ENCODE measurements around the gene WNT2B.
A peak's percentile ranks its signal among the peaks of the same experiment; 100 is the strongest.

Gene WNT2B

DNA sequence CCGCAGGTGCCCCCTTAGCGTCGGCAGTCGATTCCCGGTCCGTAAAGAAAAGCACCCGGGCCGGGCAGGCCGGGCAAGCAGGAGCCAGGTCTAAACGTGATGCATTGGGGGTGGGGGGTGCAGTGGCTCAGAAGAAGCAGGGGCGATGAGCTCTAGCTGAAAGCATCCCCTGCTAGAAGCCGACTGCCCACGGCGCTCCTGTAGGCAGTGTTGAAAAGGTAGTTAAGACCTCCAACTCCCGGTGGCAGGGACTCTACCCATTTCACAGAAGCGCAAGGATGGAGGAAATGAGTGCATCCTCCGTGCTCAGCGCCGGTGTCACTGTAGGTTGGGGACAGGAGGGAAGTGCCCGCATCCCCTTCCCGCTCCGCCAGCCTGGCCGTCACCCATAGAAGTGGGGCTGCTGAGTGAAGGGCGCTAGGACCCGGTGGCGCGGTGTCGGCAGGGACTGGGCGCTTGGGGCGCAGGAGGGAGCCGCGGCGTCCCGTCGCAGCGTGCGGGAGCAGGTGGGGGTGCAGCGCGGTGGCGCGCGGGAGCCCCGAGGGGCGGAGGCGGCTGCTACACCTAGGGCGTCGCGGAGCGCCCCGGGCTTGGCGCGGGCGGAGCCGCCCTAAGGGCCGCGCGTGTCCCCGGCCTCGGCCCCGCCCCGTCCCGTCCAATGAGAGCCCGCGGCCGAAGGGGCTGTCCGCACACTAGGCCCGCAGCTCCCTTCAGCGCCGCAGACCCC is at the start of gene WNT2B (continued):
- TF ChIP-seq ZNF26 (tag by site-specific recombination; IDR thresholded peaks at IDR 0.05) (no peak), ZNF426 (tag by site-specific recombination; IDR thresholded peaks at IDR 0.05) (no peak), ZFP37 (tag by site-specific recombination; IDR thresholded peaks at IDR 0.05) (no peak), ZNF510 (tag by site-specific recombination; IDR thresholded peaks at IDR 0.05; ENCODE audit: insufficient replicate concordance) (no peak), TCF7L2 (IDR thresholded peaks at IDR 0.05; ENCODE audit: borderline replicate concordance, low read depth, low read length) (no peak), ZNF24 (tag by site-specific recombination; IDR thresholded peaks at IDR 0.05) (peak; percentile 82), ZNF138 (tag by site-specific recombination; IDR thresholded peaks at IDR 0.05; ENCODE audit: borderline replicate concordance) (no peak), ZNF830 (tag by site-specific recombination; IDR thresholded peaks at IDR 0.05; ENCODE audit: low read depth) (no peak), ZNF155 (tag by site-specific recombination; IDR thresholded peaks at IDR 0.05) (no peak), ZNF157 (tag by site-specific recombination; IDR thresholded peaks at IDR 0.05) (no peak), EGR2 (tag by site-specific recombination; IDR thresholded peaks at IDR 0.05; ENCODE audit: low read depth) (0 out of 2 replicates have a peak, but pooled peaks have one; percentile 15), ZNF571 (tag by site-specific recombination; IDR thresholded peaks at IDR 0.05) (no peak), ZNF777 (tag by site-specific recombination; IDR thresholded peaks at IDR 0.05; ENCODE audit: borderline replicate concordance) (no peak), ZNF610 (tag by site-specific recombination; IDR thresholded peaks at IDR 0.05; ENCODE audit: borderline replicate concordance) (no peak), ZNF354C (tag by site-specific recombination; IDR thresholded peaks at IDR 0.05; ENCODE audit: borderline replicate concordance, low read depth) (no peak), FEZF1 (tag by site-specific recombination; IDR thresholded peaks at IDR 0.05) (no peak), ZNF280C (tag by site-specific recombination; IDR thresholded peaks at IDR 0.05) (no peak), ZNF776 (tag by site-specific recombination; IDR thresholded peaks at IDR 0.05; ENCODE audit: borderline replicate concordance) (no peak), OSR2 (tag by site-specific recombination; IDR thresholded peaks at IDR 0.05) (0 out of 2 replicates have a peak, but pooled peaks have one; percentile 21), TRIM28 (IDR thresholded peaks at IDR 0.05; ENCODE audit: borderline replicate concordance, low read length) (peak; percentile 59; the same call in 1 of the 2 replicates), MEIS1 (CRISPR knock-in tag; IDR thresholded peaks at IDR 0.05; ENCODE audit: borderline replicate concordance) (no peak), ZSCAN5A (tag by site-specific recombination; IDR thresholded peaks at IDR 0.05) (no peak), YY2 (tag by site-specific recombination; IDR thresholded peaks at IDR 0.05) (no peak), ZNF664 (tag by site-specific recombination; IDR thresholded peaks at IDR 0.05) (no peak), ZNF239 (tag by site-specific recombination; IDR thresholded peaks at IDR 0.05) (no peak)
- TF ChIP-seq, protein P1, sequence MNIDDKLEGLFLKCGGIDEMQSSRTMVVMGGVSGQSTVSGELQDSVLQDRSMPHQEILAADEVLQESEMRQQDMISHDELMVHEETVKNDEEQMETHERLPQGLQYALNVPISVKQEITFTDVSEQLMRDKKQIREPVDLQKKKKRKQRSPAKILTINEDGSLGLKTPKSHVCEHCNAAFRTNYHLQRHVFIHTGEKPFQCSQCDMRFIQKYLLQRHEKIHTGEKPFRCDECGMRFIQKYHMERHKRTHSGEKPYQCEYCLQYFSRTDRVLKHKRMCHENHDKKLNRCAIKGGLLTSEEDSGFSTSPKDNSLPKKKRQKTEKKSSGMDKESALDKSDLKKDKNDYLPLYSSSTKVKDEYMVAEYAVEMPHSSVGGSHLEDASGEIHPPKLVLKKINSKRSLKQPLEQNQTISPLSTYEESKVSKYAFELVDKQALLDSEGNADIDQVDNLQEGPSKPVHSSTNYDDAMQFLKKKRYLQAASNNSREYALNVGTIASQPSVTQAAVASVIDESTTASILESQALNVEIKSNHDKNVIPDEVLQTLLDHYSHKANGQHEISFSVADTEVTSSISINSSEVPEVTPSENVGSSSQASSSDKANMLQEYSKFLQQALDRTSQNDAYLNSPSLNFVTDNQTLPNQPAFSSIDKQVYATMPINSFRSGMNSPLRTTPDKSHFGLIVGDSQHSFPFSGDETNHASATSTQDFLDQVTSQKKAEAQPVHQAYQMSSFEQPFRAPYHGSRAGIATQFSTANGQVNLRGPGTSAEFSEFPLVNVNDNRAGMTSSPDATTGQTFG (tag by site-specific recombination; IDR thresholded peaks at IDR 0.05; ENCODE audit: borderline replicate concordance): no peak
- TF ChIP-seq, protein P2, sequence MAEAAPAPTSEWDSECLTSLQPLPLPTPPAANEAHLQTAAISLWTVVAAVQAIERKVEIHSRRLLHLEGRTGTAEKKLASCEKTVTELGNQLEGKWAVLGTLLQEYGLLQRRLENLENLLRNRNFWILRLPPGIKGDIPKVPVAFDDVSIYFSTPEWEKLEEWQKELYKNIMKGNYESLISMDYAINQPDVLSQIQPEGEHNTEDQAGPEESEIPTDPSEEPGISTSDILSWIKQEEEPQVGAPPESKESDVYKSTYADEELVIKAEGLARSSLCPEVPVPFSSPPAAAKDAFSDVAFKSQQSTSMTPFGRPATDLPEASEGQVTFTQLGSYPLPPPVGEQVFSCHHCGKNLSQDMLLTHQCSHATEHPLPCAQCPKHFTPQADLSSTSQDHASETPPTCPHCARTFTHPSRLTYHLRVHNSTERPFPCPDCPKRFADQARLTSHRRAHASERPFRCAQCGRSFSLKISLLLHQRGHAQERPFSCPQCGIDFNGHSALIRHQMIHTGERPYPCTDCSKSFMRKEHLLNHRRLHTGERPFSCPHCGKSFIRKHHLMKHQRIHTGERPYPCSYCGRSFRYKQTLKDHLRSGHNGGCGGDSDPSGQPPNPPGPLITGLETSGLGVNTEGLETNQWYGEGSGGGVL (tag by site-specific recombination; IDR thresholded peaks at IDR 0.05): no peak; the same call in 1 of the 2 replicates
